ENCODE results near the gene TCEAL2. TPM values are rescaled to one million over a fixed set of nuclear protein-coding genes. Genes with fewer than 3 reads are reported as not detected.
"Not testable (repeated sequence)": the region's sequence is repeated elsewhere in the genome, so short reads cannot be mapped to it uniquely, and the experiment has no call there.

The TCEAL2 gene
- total and polyA plus RNA-seq, 2 of the 8 experiments (the other 6 are each of a cell fraction or from before 2014, with no cell fraction given): 15.1 TPM; not detected in 1

DNA sequence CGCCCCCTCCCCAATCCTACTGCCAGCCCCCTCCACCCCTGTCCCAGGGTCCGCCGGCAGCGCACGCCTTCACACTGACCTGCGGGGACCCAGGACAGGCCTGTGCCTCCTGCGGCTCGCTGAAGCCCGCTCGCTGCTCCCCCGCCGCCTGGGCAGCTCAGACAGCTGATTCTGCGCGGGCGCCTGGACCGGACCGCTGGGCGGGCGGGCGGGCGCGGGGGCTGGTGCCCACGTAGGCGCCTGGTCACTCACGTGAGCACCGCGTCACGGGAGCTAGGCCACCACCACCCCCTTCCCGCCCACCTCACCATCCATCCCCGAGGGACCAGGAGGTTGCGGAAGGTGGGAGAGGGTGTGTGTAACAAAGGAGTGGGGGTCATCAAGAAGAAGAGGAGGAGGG, 16.8 kb downstream of the TCEAL2 start, which contains the start of gene TCEAL6:
Gene TCEAL6, minus strand, starts transcription at position 208 of the 400 bp plus-strand sequence.
- FAIRE-seq; H3K56ac ChIP-seq (replicated peaks; ENCODE audit: insufficient read length, low read depth, low read length); H2BK15ac ChIP-seq (ENCODE audit: low read length); H2BK120ac ChIP-seq (replicated peaks; ENCODE audit: low read depth, low read length); H4K20me1 ChIP-seq (replicated peaks in 1 of 2; ENCODE audit: control insufficient read depth in 1 of 2, insufficient read depth in 2 of 2, low read length in 2 of 2); H3K23ac ChIP-seq (ENCODE audit: insufficient read length); H4K8ac ChIP-seq (ENCODE audit: extremely low read depth, insufficient read depth, low read length); DNase-seq (ENCODE audit: low read depth in 1 of 2, low spot score in 2 of 2); H3K79me2 ChIP-seq (ENCODE audit: control insufficient read depth in 1 of 2, insufficient read depth in 2 of 2, low read length in 2 of 2); H3K4me1 ChIP-seq (replicated peaks in 1 of 4; ENCODE audit: control insufficient read depth in 3 of 4, insufficient read depth in 4 of 4, low read length in 3 of 4); H3K27me3 ChIP-seq (replicated peaks in 1 of 4; ENCODE audit: control insufficient read depth in 3 of 4, extremely low read depth in 1 of 4, insufficient read depth in 3 of 4, low read length in 3 of 4); H3K4me3 ChIP-seq (ENCODE audit: extremely low read depth in 1 of 4, insufficient read depth in 2 of 4, low read depth in 3 of 4, low read length in 4 of 4); H3K4me2 ChIP-seq (ENCODE audit: insufficient read depth in 1 of 2, low read depth in 2 of 2, low read length in 2 of 2); H3K79me1 ChIP-seq (ENCODE audit: low read depth, low read length); H2AFZ ChIP-seq (ENCODE audit: low read length); H2BK5ac ChIP-seq (ENCODE audit: low read depth, low read length); H3K4ac ChIP-seq (replicated peaks; ENCODE audit: insufficient read length, low read depth, low read length); H4K91ac ChIP-seq (replicated peaks; ENCODE audit: insufficient read length, low read length); H3K18ac ChIP-seq (ENCODE audit: extremely low read depth, low read length); H2AK5ac ChIP-seq (ENCODE audit: low read depth, low read length); POLR2A ChIA-PET (ENCODE audit: partially characterized antibody); CTCF ChIA-PET (ENCODE audit: partially characterized antibody); H3K36me3 ChIP-seq (ENCODE audit: control insufficient read depth in 2 of 4, insufficient read depth in 4 of 4, low read length in 3 of 4); H3K23me2 ChIP-seq (ENCODE audit: low read depth, low read length); H3K9ac ChIP-seq (replicated peaks in 1 of 4; ENCODE audit: extremely low read depth in 1 of 4, low read depth in 3 of 4, low read length in 3 of 4); H3K14ac ChIP-seq (ENCODE audit: insufficient read length); H2BK12ac ChIP-seq (ENCODE audit: low read depth, low read length); H2BK20ac ChIP-seq (ENCODE audit: low read length); H3K27ac ChIP-seq (ENCODE audit: low read depth, low read length); H4K5ac ChIP-seq (ENCODE audit: insufficient read length, low read depth, low read length): not testable (repeated sequence)
- WGBS, 2 experiments (ENCODE audit: extremely low coverage in 1 of 2, insufficient coverage in 1 of 2, insufficient read length in 1 of 2, insufficient replicate concordance in 2 of 2, low coverage in 1 of 2, low lambda C conversion rate in 2 of 2, missing lambda C conversion rate in 1 of 2): no CpG with 5 or more reads among the region's 31 CpGs
- H3K9me3 ChIP-seq (ENCODE audit: insufficient read depth in 2 of 2, low read depth in 1 of 2, low read length in 1 of 2): peaks cover 2 to 20% of the 10 kb centered on the region in 2 experiments; a peak in 3 of 4 replicates

Data from H1 (cell line).